ENCODE measurements around the gene LRRC26.

DNA sequence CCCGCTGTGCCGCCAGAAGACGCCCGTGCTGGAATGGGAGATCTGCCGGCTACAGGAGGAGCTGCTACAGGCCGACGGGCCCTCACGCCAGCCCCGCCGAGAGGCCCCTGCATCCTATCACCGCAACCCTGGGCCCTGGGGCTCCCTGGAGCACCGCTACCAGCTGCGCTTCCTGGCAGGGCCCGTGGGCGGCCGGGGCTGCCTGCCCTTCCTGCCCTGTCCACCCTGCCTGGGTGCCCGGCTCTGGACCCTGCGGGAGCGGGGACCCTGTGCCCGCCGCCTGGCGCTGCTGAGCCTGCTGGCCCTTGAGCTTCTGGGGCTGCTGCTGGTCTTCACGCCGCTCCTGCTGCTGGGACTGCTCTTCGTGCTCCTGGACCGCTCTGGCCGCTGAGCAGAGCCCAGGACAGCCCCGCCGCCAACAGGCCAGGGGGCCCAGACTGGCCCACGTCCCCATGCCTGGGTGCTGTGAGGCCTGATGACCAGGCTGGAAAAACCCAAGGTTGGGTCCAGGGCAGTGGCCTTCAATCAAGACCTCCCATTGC is 48.4 kb upstream of the LRRC26 start:
- TF ChIP-seq, protein P1, sequence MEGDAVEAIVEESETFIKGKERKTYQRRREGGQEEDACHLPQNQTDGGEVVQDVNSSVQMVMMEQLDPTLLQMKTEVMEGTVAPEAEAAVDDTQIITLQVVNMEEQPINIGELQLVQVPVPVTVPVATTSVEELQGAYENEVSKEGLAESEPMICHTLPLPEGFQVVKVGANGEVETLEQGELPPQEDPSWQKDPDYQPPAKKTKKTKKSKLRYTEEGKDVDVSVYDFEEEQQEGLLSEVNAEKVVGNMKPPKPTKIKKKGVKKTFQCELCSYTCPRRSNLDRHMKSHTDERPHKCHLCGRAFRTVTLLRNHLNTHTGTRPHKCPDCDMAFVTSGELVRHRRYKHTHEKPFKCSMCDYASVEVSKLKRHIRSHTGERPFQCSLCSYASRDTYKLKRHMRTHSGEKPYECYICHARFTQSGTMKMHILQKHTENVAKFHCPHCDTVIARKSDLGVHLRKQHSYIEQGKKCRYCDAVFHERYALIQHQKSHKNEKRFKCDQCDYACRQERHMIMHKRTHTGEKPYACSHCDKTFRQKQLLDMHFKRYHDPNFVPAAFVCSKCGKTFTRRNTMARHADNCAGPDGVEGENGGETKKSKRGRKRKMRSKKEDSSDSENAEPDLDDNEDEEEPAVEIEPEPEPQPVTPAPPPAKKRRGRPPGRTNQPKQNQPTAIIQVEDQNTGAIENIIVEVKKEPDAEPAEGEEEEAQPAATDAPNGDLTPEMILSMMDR (IDR thresholded peaks at IDR 0.05; ENCODE audit: low read length), result no peak
- TF ChIP-seq EZH2 (IDR thresholded peaks at IDR 0.05; ENCODE audit: borderline replicate concordance, low read length), result no peak

Data from OCI-LY1 (cell line).